Measurements from ENCODE around the gene LCN12. TPM values are rescaled to one million over a fixed set of nuclear protein-coding genes. Genes with fewer than 3 reads are reported as not detected.

The LCN12 gene
- total RNA-seq, 1 donor from 2014 or later = not detected

DNA sequence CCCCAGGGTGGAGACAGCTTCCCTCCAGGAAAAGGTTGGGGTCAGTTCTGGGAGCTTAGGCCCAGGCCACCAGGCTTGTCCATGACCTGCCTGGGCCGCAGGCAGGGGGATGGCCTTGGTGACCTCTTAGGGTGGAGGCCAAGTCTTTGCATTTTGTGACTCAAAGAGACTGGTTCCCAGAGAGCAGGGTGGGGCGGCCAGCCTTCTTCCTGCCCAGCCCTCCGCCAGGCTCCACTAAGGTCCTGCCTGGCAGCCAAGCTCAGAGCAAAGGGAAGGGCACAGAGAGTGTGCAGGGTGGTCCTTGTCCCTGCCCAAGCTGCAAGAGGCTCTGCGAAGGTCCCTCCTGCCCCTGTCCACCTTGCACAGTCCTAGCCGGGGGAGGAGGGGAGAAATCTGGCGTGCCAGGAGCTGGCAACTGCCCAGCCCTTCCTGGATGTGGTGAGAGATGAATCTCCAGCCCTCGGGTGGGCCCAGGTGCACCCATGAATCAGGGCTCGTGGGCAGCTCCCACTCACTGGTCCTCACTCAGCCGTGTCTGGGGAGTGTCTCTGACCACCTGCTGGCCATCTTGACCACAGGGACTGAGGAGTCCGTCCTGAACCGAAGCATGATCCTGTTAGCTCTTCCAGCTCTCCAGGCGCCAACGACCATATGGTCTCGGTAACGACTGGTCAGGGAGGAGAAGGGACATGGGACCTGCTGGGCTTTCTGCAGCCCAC lies 22.9 kb downstream of the LCN12 start:
- no peak for DNase-seq

DNA sequence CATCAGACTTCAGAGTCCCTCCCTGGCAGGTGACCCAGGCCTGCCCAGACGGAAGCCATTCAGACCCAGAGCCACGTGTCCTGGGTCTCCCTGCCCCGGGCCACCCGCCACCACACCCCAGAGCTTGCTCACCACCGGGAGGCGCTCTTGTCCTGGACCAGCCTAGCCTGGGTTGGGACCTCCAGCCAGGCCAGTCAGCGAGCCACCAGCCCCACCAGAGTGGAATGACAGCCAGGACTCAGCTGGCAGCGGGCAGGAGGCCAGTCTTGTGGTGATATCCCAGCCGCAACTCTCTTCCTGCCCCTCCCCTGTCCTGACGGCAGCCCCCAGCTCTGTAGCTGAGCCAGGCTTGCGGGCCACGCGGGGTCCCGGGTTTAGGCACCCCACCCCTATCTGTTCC lies 23.6 kb downstream of the LCN12 start:
- peak; percentile 51 for DNase-seq

DNA sequence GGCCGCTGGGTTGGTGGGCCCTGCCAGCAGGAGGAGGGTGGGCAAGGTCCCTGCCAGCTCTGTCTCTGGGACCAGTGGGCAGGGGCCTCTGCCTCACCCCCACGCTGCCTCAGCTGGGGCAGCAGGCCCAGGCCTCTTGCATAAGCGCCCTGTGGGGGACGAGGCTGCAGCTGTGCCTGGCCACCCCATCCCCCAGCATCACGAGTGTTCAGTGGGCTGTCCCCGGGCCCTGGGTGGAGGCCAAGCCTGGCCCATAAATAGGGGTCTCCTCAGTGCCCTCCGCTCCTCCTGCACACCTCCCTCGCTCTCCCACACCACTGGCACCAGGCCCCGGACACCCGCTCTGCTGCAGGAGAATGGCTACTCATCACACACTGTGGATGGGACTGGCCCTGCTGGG lies 25.1 kb downstream of the LCN12 start, which contains the start of gene PTGDS:
TSS of gene PTGDS (plus strand) at position 282 of the 400 bp plus-strand sequence. CDS start at position 357, 75 bp downstream.
- DNase-seq = no peak

DNA sequence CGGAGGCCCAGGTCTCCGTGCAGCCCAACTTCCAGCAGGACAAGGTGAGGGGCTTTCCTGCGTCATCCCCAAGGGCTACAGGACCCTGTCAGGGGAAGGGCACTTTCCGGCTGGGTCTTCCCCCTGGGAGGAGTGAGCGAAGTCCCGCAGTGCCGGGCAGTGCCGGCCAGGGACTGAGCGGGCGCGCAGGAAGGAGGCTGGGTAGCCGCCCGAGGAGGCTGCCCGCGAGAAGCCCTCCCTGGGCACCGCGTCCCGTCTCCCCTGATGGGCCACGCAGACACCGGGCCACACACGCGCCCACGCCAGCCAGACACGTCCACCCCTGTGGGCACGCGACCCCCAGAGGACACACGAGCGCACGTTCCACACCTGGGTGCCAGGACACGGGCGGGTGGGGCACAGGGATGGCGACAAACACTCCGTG lies 25.6 kb downstream of the LCN12 start:
- DNase-seq = no peak

GRCh38 chr9:136978073-136978864 lies 26.2 kb downstream of the LCN12 start:
- DNase-seq = peak; percentile 54

DNA sequence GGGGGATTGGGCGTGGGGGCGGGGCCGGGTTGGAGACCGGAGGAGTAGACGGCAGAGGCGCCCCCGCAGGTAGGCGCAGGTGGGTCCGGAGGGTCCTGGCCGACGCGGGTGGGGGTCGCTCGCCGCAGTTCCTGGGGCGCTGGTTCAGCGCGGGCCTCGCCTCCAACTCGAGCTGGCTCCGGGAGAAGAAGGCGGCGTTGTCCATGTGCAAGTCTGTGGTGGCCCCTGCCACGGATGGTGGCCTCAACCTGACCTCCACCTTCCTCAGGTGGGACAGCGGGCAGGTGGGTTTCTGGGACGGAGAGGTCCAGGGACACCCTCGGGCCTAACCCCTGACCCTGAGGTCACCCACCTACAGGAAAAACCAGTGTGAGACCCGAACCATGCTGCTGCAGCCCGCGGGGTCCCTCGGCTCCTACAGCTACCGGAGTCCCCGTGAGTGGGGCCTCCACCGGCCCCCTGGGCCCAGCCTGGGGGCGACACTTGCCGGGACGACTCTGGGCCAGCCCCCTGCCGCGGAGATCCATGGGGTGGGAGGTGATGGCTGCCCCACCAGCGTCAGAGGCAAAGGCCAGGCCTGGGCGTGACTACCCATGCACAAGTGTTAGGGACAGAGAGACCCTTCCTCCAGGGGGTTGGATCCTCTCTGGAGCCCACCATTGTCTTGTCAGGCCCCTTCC lies 26.9 kb downstream of the LCN12 start:
- no peak for DNase-seq

GRCh38 chr9:136979769-136980587 lies 27.9 kb downstream of the LCN12 start:
- no peak for DNase-seq

DNA sequence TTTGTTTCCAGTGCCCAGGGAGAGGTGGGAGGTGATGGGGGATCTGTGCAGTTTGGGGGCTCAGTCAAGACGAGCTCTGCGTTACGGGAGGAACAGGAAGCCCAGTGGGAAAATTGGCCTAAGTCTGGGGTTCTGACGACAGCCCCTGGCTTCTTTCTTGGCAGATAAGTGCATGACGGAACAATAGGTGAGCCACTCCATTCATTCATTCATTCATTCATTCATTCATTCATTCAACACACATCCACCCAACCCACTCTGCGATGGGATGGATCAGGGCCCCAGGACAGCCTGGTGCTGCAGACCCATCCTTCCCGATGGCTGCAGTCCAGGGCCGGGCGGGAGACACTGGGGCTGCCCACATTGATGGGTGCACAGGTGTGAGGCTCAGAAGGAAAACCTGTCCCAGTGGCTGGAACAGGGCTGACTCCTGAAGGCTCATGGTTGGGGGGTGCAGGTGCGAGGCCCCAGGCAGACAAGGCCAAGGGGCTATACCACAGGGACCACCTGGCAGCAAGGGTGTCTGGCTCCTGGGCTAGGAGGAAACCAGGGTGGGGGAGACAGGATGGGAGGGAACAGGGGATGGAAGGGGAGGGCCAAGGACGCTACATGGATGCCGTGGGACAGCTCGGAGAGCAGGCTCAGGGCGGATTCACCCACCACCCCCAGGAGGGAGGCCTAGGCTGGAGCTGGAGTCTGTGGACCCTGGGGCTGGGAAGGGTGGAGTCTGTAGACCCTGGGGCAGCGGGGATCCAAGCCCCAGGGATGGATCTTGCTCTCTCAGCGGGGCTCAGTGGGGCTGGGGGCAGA lies 28.8 kb downstream of the LCN12 start:
- DNase-seq = no peak

GRCh38 chr9:136981588-136982231 lies 29.6 kb downstream of the LCN12 start:
- DNase-seq = peak; percentile 69

DNA sequence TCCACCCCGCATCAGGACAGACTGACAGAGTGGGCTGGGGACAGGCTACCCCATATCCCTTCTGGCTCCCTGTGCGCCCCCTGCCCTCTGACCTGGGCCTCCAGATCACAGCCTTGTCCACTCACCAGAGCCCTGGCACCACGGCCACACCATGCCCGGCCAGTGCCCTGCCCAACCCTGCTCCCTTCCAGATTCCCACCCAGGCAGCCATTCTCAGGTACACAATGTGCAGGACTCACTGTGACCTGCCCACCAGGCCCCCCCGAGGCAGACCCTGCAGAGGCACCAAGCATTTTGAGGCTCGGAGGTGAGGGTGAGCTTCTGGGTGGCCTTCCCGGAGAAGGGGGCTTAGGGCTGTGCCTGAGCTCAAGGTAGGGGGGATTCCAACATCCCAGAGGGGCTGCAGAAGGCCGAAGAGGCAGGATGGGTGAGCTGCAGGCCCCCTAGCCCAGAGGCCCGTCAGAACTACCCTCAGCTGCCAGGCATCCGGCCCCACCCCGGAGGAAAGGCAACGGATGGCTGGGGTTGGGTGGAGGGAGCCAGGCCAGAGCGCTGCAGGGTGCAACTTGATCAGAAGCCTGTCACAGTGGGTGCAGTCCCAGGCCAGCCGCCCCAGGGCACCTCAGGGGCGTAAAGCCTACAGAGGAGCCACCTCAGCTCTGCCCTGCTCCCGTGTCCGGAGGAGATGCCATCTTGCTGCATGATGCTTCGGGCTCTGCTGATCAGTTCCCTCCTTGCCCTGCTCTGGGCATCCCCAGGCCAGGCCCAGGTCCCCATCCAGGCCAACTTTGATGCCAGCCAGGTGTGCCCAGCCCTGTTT lies 30.4 kb downstream of the LCN12 start, which contains the start of gene LCNL1:
TSS of gene LCNL1 (plus strand) at position 762 of the 820 bp plus-strand sequence. CDS start 594 bp downstream, outside the sequence.
- DNase-seq = no peak

GRCh38 chr9:136983167-136983566 lies 31.1 kb downstream of the LCN12 start:
- DNase-seq = no peak

DNA sequence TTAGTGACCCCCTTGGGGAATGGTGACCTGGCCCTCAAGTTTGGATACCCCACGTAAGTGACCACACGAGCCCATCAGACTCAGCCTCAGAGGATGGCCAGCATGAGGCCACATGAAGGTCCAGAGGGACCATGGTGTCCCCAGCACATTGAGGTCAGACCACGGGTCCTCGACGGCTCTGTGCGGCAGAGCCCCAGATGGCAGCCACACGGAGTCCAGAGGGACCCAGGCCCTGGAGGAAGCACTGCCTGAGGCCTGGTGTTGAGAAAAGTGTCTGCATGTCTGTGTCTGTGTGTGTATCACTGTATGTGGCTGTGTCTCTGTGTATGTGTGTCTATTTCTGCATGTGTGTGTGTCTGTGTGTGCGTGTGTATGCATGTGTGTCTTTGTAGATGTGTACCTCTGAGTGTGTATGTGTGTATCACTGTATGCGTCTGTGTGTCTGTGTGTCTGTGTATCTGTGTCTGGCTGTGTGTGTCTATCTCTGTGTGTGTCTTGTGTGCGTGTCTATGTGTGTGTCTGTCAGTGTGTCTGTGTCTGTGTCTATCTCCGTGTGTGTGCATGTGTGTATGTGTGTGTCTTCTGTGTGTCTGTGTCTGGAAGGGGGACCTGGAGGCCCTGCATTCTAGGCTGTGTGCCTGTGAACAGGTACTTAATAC lies 31.7 kb downstream of the LCN12 start:
- DNase-seq = no peak

DNA sequence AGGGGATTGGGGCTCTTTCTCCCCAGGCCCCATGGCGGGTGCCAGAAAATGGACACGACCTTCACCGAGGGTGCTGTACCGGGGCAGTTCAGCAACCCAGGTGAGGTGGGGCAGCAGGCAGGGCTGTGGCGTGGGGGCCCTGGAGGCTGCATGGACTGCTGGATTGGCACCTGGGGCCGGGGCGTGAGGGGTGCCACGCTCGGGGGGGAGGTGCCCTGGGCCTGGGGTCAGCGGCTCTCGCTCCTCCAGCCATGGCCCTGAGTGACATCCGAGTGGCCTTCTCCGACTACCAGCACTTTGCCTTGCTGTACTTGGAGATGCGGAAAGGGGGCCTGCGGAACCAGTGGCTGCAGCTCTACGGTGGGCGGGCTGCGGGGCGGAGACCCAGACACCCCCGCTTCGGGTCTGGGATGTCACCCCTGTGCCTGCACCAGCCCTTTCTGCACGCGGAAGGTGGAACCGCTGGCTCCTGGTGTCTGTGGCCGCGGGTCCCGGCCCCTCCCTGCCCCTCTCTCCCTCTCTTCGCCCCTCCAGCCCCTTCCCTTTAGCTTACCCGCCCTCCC lies 32.5 kb downstream of the LCN12 start:
- DNase-seq = no peak

DNA sequence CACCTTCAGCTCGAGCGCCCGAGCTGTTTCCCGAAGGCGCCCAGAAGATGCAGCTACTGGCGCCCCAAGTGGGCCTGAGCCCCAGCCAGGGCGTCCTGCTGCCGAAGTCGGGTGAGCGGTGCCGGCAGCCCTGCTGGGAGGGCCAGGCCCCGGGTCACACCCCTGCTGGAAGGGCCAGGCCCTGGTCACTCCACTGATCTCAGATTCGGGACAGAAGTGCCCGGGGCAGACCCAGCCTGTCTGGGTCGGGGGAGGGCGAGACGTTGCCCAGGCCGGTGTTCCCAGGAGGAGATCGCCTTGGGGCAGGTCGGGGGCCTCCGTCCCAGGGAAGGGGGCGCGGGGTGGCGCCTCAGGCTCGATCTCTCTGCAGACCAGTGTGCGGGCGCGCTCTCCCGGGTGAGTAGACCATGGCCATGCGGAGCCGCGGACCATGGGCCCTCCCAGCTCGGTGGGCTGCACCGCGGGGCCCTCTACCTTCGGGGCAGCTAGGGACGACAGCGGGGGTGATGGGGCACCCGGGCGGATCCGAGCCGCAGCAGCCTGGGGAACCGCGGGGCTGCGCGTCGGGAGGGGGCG lies 33.0 kb downstream of the LCN12 start:
- no peak for DNase-seq

DNA sequence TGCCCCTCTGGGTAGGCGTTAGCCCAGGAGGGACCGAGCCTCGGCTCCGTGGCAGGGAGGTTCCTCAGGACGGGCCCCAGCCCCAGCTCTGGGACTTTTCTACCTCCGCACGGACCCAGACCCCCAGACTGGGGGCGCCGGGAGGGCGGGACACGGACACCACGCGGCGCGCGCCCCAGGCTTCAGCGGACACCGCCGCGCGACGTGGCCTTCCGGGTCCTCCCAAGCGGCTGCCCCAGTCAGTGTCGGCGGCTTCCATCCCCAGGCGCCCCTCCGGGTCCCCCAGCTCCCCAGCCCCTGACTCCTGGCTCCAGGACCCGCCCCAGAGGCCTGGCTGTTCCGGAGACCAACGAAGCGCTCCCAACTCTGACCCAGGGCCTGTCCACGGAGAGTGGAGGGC lies 33.8 kb downstream of the LCN12 start:
- no peak for DNase-seq

DNA sequence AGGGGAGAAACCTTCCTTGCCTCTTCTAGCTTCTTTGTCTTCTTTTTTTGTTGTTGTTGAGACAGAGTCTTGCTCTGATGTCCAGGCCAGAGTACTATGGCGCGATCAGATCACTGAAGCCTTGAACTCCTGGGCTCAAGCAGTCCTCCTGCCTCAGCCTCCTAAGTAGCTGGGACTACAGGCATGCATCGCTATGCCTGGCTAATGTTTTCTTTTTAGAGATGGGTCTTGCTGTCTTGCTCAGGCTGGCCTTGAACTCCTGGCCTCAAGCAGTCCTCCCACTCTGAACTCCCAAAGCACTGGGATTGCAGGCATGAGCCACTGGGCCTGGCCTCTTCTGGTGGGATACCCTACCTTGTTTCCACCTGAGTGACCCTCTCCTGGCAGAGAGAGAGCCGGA lies 36.8 kb downstream of the LCN12 start:
- no peak for DNase-seq

GRCh38 chr9:136990242-136990911 lies 38.3 kb downstream of the LCN12 start:
- no peak for DNase-seq

Measured in dermis blood vessel endothelial cell (primary cell).